22Rv1 (cell line): ENCODE results near the gene LCN10.

ENCODE experiments used
- H3K27ac ChIP-seq: fragments of 450-650 bp; 2 replicates; pipeline ENCODE4 v1.5.1; 2017
- CTCF ChIP-seq: fragments of 450-650 bp; IDR thresholded peaks from 2 replicates; pipeline ENCODE4 v1.5.1; 2017; ENCODE audit warnings: mild to moderate bottlenecking
- ZFX ChIP-seq: fragments of 450-650 bp; IDR thresholded peaks from 2 replicates; pipeline ENCODE4 v1.6.1; 2017; ENCODE audit warnings: antibody characterized with exemption, borderline replicate concordance

Gene LCN10

GRCh38 chr9:136695955-136696354 is 46.8 kb downstream of the LCN10 start:
- TF ChIP-seq ZFX (no peak), CTCF (no peak)
- H3K27ac ChIP-seq: peak overlapping the region; percentile 56

DNA sequence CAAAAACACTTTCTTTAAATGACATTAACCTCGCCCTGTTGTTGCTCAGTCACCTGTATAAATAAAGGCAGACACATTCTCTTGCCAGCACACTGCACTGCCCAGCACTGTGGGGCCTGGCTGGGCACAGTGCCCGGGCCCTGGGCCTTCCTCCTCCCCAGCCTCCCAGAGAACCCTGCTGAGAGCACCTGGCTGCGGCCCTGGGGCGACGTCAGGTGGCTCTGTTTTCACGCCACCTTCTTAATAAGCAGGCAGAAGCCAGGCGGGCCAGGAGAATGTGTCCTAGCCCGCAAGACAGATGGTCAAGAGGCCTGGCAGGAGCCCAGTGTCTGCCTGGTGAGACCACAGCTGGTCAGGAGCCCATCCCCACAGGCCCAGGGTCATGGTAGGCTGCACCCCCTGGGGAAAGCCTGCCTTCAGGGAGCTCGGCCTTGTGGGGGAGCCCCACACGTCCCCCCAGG is 47.3 kb downstream of the LCN10 start:
- TF ChIP-seq ZFX (no peak), CTCF (no peak)

GRCh38 chr9:136694872-136695247 is 47.9 kb downstream of the LCN10 start:
- peak overlapping the region; percentile 56 for H3K27ac ChIP-seq
- TF ChIP-seq CTCF (no peak), ZFX (no peak)

More for the DNA sequence above, 47.3 kb downstream of the LCN10 start:
- H3K27ac ChIP-seq: peak overlapping the region; percentile 56

GRCh38 chr9:136694163-136694871 is 48.4 kb downstream of the LCN10 start:
- H3K27ac ChIP-seq: peak overlapping the region; percentile 61
- TF ChIP-seq CTCF (peak; percentile 95), ZFX (no peak)

GRCh38 chr9:136693490-136694162 is 49.1 kb downstream of the LCN10 start:
- H3K27ac ChIP-seq: peak overlapping the region; percentile 61
- TF ChIP-seq CTCF (no peak), ZFX (no peak)

GRCh38 chr9:136693135-136693489 is 49.6 kb downstream of the LCN10 start:
- no peak for TF ChIP-seq CTCF
- TF ChIP-seq ZFX: no peak
- H3K27ac ChIP-seq: no peak overlapping the region
